Neural cell (in vitro differentiated cells): ENCODE measurements around the gene TMC1. TPM values are rescaled to one million over a fixed set of nuclear protein-coding genes. Genes with fewer than 3 reads are reported as not detected.
"Not testable (repeated sequence)": the region's sequence is repeated elsewhere in the genome, so short reads cannot be mapped to it uniquely, and the experiment has no call there.

Experiments
- H2AFZ ChIP-seq: fragments of 200-600, 300-800 bp; sonication (generic), shearing (Covaris generic); 2 replicates; pipeline ENCODE4 v1.6.0; 2014; ENCODE audit warnings: low read depth, mild to moderate bottlenecking, antibody characterized with exemption, low read length, moderate library complexity
- H3F3A ChIP-seq: fragments of 200-600 bp; shearing (Covaris generic); 2 replicates; pipeline ENCODE4 v1.6.1; 2016; ENCODE audit warnings: mild to moderate bottlenecking, moderate library complexity, mixed read lengths, antibody characterized with exemption, low read length; ENCODE audit not compliant: insufficient read depth, poor library complexity, severe bottlenecking
- H3K27ac ChIP-seq: fragments of 200-600, 300-800 bp; sonication (generic), shearing (Covaris generic); 2 replicates; pipeline ENCODE4 v1.5.1; 2014; ENCODE audit warnings: mild to moderate bottlenecking, low read length, moderate library complexity
- H3K27me3 ChIP-seq: fragments of 300-800, 200-600 bp; sonication (generic), shearing (Covaris generic); 2 replicates; pipeline ENCODE4 v1.6.0; 2014; ENCODE audit warnings: mild to moderate bottlenecking, low read depth, low read length, moderate library complexity; ENCODE audit not compliant: insufficient read depth
- H3K36me3 ChIP-seq: fragments of 300-800, 200-600 bp; sonication (generic), shearing (Covaris generic); 2 replicates; pipeline ENCODE4 v1.5.1; 2014; ENCODE audit warnings: mild to moderate bottlenecking, antibody characterized with exemption, low read length, moderate library complexity; ENCODE audit not compliant: insufficient read depth
- H3K4me2 ChIP-seq: fragments of 300-800, 200-600 bp; sonication (generic), shearing (Covaris generic); 2 replicates; pipeline ENCODE4 v1.6.0; 2014; ENCODE audit warnings: mild to moderate bottlenecking, low read length
- H3K4me3 ChIP-seq: fragments of 300-800, 200-600 bp; sonication (generic), shearing (Covaris generic); 2 replicates; pipeline ENCODE4 v1.5.1; 2014; ENCODE audit warnings: mild to moderate bottlenecking, low read length, moderate library complexity
- H3K79me2 ChIP-seq: fragments of 200-600 bp; shearing (Covaris generic); replicated peaks from 2 replicates; pipeline ENCODE4 v1.6.0; 2014; ENCODE audit warnings: mild to moderate bottlenecking, low read length, moderate library complexity; ENCODE audit not compliant: insufficient read depth
- H3K9ac ChIP-seq: fragments of 300-800, 200-600 bp; sonication (generic), shearing (Covaris generic); 2 replicates; pipeline ENCODE4 v1.6.1; 2016; ENCODE audit warnings: mild to moderate bottlenecking, low read length, mixed read lengths
- H3K9me2 ChIP-seq: fragments of 200-600 bp; shearing (Covaris generic); 2 replicates; pipeline ENCODE4 v1.6.1; 2016; ENCODE audit warnings: mild to moderate bottlenecking, low read length, mixed read lengths; ENCODE audit not compliant: insufficient read depth
- H3K9me3 ChIP-seq: fragments of 200-600, 300-800 bp; sonication (generic), shearing (Covaris generic); 2 replicates; pipeline ENCODE4 v1.6.1; 2016; ENCODE audit warnings: mild to moderate bottlenecking, mixed run types, low read length, moderate library complexity, mixed read lengths
- H4K20me1 ChIP-seq: fragments of 200-600 bp; shearing (Covaris generic); 2 replicates; pipeline ENCODE4 v1.6.1; 2016; ENCODE audit warnings: mild to moderate bottlenecking, mixed run types; ENCODE audit not compliant: insufficient read depth
- EP300 ChIP-seq: fragments of 450-650 bp; conservative IDR thresholded peaks from 2 replicates; pipeline ENCODE4 v1.6.1; 2014; ENCODE audit warnings: antibody characterized with exemption, mild to moderate bottlenecking, moderate library complexity; ENCODE audit not compliant: poor library complexity, severe bottlenecking
- EZH2 ChIP-seq: fragments of 200-600, 300-800 bp; shearing (Covaris generic), sonication (generic); IDR thresholded peaks from 2 replicates; pipeline ENCODE4 v1.6.1; 2014; ENCODE audit warnings: antibody characterized with exemption, low read length, borderline replicate concordance, mild to moderate bottlenecking; ENCODE audit not compliant: insufficient read depth, poor library complexity, severe bottlenecking
- MXI1 ChIP-seq: fragments of 450-650 bp; conservative IDR thresholded peaks from 2 replicates; pipeline ENCODE4 v1.6.1; 2014; ENCODE audit warnings: antibody characterized with exemption, mild to moderate bottlenecking; ENCODE audit not compliant: poor library complexity, severe bottlenecking
- POLR2AphosphoS5 ChIP-seq: IDR thresholded peaks from 2 replicates; pipeline ENCODE4 v1.6.1; 2012
- RAD21 ChIP-seq: fragments of 450-650 bp; conservative IDR thresholded peaks from 2 replicates; pipeline ENCODE4 v1.6.1; 2014; ENCODE audit warnings: antibody characterized with exemption, mild to moderate bottlenecking, moderate library complexity
- SMC3 ChIP-seq: fragments of 450-650 bp; conservative IDR thresholded peaks from 2 replicates; pipeline ENCODE4 v1.6.1; 2014; ENCODE audit warnings: antibody characterized with exemption, mild to moderate bottlenecking, moderate library complexity; ENCODE audit not compliant: poor library complexity
- TAF1 ChIP-seq: IDR thresholded peaks from 2 replicates; pipeline ENCODE4 v1.6.1; 2012; ENCODE audit warnings: low read depth
- polyA plus RNA-seq: library from polyadenylated mRNA; depleted of rRNA; stranded (reverse); fragments of >200 nt; gene quantifications from 2 replicates; pipeline ENCODE4 v1.2.3, GENCODE V29; 2014
- TF ChIP-seq, protein P1 (sequence below): IDR thresholded peaks from 2 replicates; pipeline ENCODE4 v1.6.1; 2012; ENCODE audit warnings: borderline replicate concordance
- TF ChIP-seq, protein P2 (sequence below): fragments of 450-650 bp; IDR thresholded peaks from 2 replicates; pipeline ENCODE4 v1.5.1; 2014; ENCODE audit warnings: antibody characterized with exemption, mild to moderate bottlenecking, moderate library complexity; ENCODE audit not compliant: poor library complexity, severe bottlenecking

TMC1 gene
- polyA plus RNA-seq, 1 donor from 2014 or later: not detected

DNA sequence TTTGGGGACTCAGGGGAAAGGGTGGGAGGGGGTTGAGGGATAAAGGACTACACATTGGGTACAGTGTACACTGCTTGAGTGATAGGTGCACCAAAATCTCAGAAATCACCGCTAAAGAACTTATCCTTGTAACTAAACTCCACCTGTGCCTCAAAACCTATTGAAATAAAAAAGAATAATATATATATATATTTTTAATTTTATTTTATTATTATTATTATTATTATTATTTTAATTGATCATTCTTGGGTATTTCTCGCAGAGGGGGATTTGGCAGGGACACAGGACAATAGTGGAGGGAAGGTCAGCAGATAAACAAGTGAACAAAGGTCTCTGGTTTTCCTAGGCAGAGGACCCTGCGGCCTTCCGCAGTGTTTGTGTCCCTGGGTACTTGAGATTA is 328.8 kb downstream of the TMC1 start:
- not testable (repeated sequence) for H3K9ac ChIP-seq

DNA sequence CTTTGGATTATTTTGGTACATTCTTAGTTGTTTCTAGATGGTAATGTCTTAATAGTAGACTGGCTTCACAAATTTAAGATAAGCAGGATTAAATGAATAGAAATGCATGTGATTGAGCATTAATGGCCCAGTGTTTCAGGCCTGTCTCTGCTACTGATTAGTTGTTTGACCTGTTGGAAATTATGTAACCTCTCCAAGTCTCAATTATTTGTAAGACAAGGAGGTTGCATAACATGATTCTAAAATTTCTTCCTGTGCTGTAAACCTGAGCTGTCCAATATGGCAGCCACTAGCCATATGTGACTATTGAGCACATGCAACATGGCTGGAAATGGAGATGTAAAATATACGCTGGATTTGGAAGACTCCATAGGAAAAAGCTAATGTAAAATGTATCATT is 333.9 kb downstream of the TMC1 start:
- H3K4me2 ChIP-seq: no peak overlapping the region
- H3K79me2 ChIP-seq: no peaks in the 10 kb centered on the region
- H3K27me3 ChIP-seq: no peaks in the 10 kb centered on the region
- H3K27ac ChIP-seq: no peak overlapping the region
- no peaks in the 10 kb centered on the region for H4K20me1 ChIP-seq
- no peak overlapping the region for H3K9ac ChIP-seq
- H3K9me2 ChIP-seq: no peaks in the 10 kb centered on the region
- H3K36me3 ChIP-seq: no peaks in the 10 kb centered on the region
- no peaks in the 10 kb centered on the region for H3F3A ChIP-seq
- H2AFZ ChIP-seq: no peak overlapping the region
- no peak overlapping the region for H3K4me3 ChIP-seq
- no peak for TF ChIP-seq EZH2
- TF ChIP-seq, protein P1, sequence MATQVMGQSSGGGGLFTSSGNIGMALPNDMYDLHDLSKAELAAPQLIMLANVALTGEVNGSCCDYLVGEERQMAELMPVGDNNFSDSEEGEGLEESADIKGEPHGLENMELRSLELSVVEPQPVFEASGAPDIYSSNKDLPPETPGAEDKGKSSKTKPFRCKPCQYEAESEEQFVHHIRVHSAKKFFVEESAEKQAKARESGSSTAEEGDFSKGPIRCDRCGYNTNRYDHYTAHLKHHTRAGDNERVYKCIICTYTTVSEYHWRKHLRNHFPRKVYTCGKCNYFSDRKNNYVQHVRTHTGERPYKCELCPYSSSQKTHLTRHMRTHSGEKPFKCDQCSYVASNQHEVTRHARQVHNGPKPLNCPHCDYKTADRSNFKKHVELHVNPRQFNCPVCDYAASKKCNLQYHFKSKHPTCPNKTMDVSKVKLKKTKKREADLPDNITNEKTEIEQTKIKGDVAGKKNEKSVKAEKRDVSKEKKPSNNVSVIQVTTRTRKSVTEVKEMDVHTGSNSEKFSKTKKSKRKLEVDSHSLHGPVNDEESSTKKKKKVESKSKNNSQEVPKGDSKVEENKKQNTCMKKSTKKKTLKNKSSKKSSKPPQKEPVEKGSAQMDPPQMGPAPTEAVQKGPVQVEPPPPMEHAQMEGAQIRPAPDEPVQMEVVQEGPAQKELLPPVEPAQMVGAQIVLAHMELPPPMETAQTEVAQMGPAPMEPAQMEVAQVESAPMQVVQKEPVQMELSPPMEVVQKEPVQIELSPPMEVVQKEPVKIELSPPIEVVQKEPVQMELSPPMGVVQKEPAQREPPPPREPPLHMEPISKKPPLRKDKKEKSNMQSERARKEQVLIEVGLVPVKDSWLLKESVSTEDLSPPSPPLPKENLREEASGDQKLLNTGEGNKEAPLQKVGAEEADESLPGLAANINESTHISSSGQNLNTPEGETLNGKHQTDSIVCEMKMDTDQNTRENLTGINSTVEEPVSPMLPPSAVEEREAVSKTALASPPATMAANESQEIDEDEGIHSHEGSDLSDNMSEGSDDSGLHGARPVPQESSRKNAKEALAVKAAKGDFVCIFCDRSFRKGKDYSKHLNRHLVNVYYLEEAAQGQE: no peak
- TF ChIP-seq MXI1: no peak
- no peak for TF ChIP-seq POLR2AphosphoS5
- no peak for TF ChIP-seq EP300
- TF ChIP-seq RAD21: no peak
- no peak for TF ChIP-seq SMC3
- H3K9me3 ChIP-seq: no peaks in the 10 kb centered on the region

More for the DNA sequence above, 328.8 kb downstream of the TMC1 start:
- not testable (repeated sequence) for H3K4me2 ChIP-seq, H3F3A ChIP-seq, H3K27me3 ChIP-seq, H3K4me3 ChIP-seq, H3K27ac ChIP-seq, H3K9me2 ChIP-seq, H2AFZ ChIP-seq, H4K20me1 ChIP-seq, H3K9me3 ChIP-seq, H3K79me2 ChIP-seq, H3K36me3 ChIP-seq

DNA sequence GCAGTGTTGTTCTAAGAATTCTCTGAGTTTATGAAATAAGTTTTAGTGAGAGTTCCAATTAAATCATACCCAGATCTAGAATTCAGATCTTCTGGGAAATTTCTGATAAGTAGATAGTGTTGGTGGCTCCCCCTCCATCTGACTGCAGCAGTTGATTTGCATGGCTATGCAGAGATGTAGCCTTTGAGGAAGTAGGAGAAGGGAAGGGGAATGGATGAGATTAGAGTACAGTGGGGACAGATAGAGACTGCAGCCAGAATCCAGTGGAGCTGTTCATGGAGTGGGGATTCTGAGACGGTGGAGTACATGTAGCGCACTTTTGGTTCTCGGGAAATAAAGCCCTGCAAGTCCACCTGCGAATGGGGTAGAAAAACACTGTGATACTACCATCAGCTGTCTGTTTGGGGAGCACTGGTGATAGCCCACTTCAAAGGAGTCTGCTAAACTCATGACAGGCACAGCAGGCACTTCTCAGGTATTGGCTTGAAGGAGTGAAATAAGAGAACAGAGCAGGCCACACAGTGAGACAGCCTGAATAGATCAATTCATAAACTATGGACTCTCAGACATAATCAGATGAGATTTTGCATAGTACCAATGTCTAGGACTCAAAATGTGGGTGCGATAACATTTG is 334.6 kb downstream of the TMC1 start:
- Histone ChIP-seq H3F3A (no peaks in the 10 kb centered on the region), H3K9me2 (no peaks in the 10 kb centered on the region), H3K9me3 (no peaks in the 10 kb centered on the region), H3K27me3 (no peaks in the 10 kb centered on the region), H3K79me2 (no peaks in the 10 kb centered on the region), H3K27ac (no peak overlapping the region), H3K36me3 (no peaks in the 10 kb centered on the region), H2AFZ (no peak overlapping the region), H4K20me1 (no peaks in the 10 kb centered on the region), H3K4me3 (no peak overlapping the region), H3K4me2 (no peak overlapping the region), H3K9ac (no peak overlapping the region)
- TF ChIP-seq MXI1 (no peak), EZH2 (no peak), SMC3 (no peak), POLR2AphosphoS5 (no peak), RAD21 (no peak), TAF1 (no peak), EP300 (no peak)
- TF ChIP-seq, protein P1: no peak
- TF ChIP-seq, protein P2, sequence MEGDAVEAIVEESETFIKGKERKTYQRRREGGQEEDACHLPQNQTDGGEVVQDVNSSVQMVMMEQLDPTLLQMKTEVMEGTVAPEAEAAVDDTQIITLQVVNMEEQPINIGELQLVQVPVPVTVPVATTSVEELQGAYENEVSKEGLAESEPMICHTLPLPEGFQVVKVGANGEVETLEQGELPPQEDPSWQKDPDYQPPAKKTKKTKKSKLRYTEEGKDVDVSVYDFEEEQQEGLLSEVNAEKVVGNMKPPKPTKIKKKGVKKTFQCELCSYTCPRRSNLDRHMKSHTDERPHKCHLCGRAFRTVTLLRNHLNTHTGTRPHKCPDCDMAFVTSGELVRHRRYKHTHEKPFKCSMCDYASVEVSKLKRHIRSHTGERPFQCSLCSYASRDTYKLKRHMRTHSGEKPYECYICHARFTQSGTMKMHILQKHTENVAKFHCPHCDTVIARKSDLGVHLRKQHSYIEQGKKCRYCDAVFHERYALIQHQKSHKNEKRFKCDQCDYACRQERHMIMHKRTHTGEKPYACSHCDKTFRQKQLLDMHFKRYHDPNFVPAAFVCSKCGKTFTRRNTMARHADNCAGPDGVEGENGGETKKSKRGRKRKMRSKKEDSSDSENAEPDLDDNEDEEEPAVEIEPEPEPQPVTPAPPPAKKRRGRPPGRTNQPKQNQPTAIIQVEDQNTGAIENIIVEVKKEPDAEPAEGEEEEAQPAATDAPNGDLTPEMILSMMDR: no peak
